Lung microvascular endothelial cell (primary cell): ENCODE measurements around the gene SGSM1. TPM values are rescaled to one million over a fixed set of nuclear protein-coding genes. Genes with fewer than 3 reads are reported as not detected.

Experiments used
- DNase-seq, 2 donors: peaks; one replicate each; pipeline versions ENCODE4 v3.0.0 to v3.0.0-alpha.2; 2010; ENCODE audit warnings: low read depth in 2 of 2
- total RNA-seq: library from RNA; depleted of rRNA; stranded (reverse); fragments of >200 nt; gene quantifications from 2 replicates; pipeline ENCODE4 v1.2.1, GENCODE V29; 2014

Gene SGSM1, protein sequence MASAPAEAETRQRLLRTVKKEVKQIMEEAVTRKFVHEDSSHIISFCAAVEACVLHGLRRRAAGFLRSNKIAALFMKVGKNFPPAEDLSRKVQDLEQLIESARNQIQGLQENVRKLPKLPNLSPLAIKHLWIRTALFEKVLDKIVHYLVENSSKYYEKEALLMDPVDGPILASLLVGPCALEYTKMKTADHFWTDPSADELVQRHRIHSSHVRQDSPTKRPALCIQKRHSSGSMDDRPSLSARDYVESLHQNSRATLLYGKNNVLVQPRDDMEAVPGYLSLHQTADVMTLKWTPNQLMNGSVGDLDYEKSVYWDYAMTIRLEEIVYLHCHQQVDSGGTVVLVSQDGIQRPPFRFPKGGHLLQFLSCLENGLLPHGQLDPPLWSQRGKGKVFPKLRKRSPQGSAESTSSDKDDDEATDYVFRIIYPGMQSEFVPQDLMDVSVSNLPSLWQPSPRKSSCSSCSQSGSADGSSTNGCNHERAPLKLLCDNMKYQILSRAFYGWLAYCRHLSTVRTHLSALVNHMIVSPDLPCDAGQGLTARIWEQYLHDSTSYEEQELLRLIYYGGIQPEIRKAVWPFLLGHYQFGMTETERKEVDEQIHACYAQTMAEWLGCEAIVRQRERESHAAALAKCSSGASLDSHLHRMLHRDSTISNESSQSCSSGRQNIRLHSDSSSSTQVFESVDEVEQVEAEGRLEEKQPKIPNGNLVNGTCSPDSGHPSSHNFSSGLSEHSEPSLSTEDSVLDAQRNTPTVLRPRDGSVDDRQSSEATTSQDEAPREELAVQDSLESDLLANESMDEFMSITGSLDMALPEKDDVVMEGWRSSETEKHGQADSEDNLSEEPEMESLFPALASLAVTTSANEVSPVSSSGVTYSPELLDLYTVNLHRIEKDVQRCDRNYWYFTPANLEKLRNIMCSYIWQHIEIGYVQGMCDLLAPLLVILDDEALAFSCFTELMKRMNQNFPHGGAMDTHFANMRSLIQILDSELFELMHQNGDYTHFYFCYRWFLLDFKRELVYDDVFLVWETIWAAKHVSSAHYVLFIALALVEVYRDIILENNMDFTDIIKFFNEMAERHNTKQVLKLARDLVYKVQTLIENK
- 1.5 and 4.2 TPM in 2 replicates for total RNA-seq

DNA sequence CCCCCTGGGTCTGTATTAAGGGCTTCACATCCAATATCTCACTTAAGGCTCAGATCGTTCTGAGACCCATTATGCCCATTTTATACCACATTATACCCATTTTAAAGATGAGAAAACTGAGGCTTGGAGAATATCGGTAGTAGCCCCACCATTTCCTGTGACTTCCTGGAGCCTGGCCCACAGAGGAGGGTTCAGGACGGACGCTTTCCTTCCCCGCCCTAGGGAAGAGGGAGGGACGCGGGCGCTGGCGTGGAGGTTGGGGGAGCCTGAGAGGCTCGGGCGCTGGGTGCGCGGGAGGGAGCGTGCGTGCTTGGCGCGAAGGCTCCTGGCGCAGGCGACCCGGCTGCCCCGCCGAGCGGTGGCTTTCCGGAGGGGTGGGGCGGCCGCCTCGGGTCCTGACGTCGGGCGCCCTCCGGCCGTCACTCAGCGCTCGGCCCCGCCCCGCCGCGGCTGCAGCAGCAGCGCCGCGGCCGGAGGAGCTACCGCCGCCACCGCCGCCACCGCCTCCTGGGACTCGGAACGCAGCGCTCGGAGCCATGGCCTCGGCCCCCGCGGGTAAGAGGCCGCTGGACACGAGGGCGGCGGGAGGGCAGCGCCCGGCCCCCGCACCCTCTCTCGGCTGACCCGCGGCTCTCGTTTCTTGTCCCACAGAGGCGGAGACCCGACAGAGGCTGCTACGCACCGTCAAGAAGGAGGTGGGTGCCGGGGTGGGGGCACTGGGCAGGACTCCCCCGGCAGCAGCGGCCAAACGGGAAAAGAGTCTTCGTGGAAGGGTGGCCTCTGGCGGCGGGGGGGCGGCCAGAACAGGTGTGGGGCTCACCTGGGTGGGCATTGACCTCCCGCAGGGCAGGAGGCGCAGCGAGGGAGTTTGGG lies at the start of gene SGSM1:
Gene SGSM1, plus strand, starts transcription at position 422 of the 873 bp plus-strand sequence. Its CDS starts 115 bp downstream, at position 537.
- peak; percentile 58 to 87 for DNase-seq

DNA sequence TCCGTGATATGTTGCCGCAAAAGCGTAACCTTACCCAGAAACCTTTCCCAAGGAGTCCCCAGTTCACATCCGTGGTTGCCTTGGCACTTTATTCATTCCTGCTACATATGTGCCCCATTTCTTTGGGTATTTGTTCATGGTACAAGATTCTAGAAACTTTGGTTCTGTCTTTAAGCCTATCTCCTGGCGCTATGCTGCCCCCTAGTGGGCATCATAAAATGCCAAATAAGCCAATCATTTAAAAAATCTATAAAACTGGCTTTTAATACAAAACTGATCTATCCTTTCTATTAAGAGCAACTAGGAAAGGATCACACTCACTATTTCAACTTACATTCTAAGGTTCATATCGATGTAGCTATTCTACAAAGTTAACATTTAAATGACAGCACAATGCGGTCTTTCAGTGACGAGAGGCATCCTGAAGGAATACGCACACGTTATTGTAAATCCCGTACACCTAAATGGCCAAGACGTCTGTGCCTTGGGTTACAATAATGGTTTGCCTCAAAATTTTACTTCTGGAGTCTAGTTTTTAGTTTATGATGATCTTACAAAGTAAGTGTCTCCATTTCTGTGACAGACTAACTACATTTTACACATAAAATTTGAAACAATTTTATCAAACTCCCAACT lies 47.7 kb upstream of the SGSM1 start:
- peak; percentile 64 to 77 for DNase-seq

DNA sequence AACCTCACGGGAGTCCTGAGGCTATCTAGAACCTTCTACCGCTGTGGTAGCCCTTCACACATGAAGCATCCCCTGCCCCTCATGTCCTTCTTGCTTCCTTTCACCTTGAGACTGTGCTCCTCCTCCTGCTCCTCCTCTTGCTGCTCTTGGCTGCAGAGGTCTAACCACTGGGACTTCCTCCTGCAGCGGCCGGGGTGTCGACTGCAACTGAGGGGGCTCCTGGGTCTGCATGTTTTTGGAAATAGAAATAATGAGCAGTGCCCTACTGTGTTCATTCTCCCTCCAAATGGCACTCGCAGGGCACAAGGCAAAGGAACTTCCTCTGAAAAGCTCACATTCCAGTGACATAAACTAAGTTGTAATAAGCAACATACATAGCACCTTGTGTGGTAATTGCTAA lies 46.2 kb upstream of the SGSM1 start:
- DNase-seq: no peak

DNA sequence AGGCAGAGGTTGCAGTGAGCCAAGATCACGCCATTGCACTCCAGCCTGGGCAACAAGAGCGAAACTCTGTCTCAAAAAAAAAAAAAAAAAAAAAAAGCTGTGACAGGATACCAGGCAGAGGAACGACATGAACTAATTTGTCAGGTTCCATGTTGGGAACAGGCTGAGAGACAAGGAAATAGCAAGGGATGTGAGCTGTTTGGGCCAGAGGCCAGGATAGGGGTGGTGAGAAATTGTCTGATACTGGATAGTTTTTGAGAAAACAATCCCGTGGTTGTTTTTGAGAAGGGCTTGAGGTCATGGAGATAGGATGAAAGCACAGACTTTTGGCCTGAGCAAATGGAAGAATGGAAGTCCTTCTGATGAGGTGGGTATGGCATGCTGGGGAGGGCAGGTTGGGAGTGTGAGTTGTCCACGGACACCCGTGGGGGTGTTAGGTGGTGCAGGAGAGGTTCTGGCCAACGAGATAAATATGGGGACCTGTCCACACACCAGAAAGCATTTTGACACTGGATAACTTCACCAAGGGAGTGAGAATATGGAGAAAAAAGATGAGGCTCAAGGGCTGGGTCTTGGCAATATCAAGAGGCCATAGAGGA lies 45.2 kb upstream of the SGSM1 start:
- peak; percentile 52 to 78 for DNase-seq

DNA sequence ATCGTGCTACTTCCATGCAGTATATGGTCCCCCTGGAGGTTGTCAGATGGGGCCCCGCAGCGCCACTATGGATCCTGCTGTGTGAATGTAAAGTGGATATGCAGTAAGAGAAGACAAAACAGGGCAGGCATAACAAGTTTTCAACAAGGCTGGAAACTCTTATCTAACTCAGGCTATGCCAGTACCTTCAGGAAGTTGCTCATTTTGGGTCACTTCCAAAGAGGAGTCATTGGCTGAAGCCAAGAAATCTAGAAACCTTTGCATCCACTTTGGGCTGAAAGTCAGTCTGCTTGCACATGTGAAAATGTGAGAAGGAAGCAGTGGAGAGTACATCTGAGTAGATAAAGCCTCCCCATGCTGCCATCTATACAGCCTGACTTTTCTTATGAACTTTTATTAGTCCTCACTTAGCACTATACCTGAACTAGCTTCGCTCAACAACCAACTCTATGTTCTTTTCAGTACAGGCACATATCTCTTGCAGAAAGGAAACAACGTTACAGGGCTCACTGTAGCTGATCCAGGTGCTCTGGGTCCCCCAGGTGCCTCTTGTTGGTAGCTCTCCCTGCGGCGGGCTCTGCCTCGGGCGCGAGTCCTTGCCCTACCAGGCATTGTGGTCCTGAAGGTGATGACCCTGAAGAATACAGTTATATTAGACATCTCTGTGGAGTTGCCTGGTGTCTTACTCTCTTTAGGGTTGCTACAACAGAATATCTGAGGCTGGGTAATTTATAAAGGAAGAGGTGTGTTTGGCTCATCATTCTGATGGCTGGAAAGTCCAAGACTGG lies 43.9 kb upstream of the SGSM1 start:
- peak in 1 of 2 donors; percentile 69 for DNase-seq

DNA sequence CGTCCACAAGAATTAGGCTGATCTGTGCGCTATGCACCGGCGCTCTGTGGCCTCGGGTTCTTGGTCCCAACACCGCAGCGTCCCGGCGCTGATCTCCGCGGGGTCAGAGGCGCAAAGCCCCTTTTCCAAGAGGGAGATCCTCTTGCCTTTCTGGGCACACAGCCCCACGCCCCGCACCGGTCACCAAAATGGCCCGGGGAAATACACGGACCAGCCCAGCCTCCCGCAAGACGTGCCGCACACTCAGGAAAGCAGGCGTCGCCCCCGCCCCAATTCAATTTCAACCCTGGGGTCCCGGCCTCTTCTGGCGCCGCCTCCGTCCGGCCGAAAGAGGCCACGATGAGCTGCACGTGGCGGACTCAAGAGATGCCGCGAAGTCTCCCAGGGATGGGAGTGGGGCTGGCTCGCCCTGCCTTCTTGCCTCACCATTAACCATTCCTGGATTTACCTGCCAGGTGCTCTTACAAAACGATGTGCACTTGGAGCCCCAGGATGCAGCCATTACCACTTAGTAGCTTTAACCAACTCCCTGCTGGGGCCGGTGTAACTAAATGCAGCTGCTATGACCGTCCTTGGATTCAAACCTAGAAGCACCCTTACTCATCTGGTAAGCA lies 42.0 kb upstream of the SGSM1 start:
- DNase-seq: no peak

DNA sequence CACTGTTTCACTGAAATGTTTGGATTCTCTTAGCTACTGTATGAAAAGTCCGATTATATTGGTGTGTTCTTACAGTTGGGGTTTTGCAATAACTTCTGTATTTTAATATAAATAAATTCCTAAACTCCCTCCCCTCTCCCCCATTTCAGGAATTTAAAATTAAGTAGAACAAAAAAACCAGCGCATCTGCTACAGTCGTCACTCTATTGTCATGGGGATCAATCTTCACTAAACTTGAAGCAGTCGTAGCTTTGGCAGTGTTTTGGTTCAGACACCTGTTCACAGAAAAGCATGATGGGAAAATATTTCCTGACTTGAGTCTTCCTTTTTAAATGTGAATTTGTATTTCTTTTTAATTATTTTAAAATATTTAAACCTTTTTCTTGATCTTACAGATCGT lies 40.8 kb upstream of the SGSM1 start:
- DNase-seq: no peak

DNA sequence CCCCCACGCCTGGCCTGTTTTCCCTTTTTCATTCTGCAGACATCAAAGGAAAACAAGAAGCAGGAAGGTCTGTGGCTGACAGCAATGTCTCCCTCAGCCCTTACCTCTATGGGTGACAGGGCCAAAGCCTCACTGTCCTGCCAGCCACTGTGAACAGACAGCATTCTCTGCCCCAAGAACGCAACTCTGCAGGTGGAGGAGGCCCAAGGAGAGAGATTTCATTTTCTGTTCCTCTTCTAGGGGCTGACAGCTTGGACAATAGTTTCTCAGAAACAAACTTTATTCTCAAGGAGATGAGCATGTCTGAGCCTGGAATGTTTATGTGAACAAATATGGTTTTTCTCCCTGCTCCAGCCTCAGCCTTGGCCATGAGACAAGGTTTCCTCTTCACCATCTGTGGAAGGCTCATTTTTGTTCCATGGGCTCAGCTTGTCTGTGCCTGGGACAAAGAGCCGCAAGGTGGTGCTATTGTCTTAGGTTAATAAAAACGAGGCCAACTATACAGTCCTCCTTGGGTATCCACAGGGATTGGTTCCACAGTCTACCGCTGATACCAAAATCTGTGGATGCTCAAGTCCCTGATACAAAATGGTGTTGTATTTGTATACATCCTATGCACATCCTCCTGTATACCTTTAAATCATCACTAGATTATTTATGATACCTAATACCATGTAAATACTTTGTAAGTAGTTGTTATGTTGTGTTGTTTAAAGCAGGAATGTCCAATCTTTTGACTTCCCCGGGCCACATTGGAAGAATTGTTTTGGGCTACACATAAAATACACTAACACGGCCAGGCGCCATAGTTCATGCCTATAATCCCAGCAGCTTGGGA lies 37.3 kb upstream of the SGSM1 start:
- DNase-seq: peak; percentile 42 to 78

DNA sequence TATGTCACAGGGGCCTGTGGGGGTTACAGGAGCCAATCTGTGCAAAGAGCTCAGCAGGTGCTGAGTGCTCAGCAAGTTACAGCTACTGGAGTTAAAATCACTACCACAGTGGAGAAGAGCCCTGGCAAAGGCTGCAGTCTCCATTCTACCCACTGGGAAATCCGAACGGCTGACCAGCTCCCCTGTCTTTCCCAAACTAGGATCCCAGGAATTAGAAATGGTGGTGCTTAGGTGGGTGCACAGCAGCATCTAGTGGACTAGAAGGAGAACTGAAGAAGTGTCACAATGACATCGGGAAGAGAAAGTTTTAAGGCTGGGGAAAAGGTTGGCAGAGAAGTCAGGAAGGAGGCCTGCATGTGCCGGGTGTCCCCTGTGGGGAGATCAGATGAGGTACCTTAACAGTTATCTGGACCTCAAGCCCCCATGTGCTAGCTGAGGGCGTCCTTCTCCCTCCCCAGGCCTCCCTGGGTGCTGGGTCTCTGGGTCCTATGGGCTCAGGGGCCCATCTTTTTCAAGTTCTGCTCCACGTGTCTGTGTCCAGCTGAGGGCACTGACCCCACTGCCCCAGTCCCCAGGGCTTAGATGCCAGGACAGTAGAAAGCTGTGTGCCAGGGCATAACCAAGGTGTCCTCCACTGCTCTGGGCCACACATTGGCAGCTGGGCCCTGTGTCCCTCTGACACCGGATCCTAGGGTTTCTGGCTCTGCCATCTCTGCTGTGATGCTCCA lies 33.4 kb upstream of the SGSM1 start:
- peak; percentile 56 to 74 for DNase-seq

DNA sequence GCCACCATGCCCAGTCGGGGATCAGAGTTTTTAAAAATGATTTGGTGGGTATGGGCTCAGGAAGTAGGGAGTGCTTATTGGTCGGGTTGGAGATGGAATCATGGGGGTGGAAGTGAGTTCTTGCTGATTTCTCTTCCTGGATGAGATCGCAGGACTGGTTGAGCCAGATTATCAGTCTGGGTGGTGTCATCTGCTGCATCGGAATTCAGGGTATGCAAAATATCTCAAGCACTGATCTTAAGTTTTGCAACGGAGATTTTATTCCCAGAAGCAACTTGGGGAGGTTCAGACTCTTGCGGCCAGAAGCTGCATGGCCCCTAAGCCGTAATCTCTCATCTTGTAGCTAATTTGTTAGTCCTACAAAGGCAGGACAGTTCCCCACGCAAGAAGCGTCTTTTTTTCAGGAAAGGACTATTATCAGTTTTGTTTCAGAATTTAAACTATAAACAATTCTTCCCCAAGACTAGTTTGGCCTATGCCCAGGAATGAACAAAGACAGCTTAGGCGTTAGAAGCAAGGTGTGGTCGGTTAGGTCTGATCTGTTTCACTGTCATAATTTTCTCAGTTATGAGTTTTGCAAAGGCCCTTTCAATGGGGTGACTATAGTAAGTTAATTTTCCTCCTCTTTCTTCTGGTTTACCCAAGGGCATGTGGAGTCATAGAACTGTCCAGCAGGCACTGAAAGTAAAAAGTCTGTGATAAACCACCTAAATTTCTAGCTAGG lies 30.1 kb upstream of the SGSM1 start:
- DNase-seq: no peak

DNA sequence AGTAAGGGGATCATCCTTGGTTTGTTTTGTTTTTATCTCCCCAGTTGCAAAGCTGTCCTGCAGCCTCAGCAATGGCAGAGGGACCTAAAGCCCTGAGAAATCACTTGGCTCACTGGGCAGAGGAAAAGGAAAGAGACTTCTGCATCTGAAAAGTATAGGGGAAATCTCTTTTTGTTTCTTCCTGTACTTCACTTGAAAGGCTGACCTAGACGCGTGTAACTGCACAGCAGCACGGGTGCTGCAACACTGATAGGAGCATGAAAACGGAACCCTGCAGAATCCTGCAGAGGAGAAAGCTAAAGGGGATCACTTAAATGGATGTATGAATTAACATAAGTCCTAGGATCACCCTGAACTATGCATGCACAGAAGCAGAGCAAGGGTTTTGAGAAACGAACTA lies 29.5 kb upstream of the SGSM1 start:
- DNase-seq: no peak

DNA sequence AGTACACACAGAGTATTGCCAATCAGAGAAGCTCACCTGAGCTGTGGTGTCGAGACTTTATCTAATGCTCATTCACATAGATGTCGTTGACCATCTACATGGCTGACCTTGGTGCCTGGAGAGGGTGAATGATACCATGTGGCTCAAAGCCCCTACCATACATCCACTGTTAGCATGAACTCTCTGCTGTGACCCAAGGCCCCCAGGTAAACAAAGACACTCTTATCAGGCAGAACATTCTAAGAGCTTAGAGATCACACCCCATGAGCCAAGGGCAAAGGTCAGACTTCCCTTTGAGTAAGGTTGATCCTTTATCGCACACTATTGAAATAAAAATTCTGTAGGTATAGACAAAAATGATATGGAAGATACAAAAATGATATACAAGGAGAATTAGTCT lies 16.5 kb upstream of the SGSM1 start:
- no peak for DNase-seq

DNA sequence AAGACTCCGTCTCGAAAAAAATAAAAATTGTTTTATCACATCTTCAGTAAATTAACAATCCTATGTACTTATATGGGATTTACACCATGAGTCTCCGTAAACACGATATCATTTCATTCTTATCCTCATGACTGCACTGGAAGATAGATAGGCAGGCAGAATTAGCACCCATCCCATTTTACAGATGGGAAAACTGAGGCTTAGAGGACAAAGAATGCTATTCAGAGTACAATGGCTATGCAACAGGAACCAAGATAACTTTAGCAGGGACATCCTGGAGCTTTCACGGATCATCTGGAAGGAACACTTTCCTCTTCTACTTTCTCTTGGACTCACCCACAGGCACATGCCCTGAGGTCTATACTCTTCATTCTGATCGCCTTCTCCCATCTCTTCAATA lies 14.6 kb upstream of the SGSM1 start:
- DNase-seq: no peak

DNA sequence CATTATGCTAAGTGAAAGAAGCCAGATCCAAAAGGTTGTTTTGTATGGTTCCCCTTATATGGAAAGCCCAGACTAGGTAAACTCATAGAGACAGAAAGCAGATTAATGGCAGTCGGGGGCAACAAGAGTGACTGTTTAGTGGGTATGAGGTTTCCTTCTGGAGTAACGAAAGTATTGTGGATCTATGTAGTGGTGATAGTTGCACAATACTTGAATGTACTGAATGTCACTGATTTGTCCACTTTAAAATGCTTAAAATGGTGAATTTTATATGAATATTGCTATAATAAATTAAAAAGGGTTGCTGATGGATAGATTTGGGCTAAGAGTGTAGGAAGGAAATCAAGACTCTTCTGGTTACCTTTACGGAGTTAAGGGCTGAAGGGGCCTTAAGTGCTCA lies 10.0 kb upstream of the SGSM1 start:
- no peak for DNase-seq

DNA sequence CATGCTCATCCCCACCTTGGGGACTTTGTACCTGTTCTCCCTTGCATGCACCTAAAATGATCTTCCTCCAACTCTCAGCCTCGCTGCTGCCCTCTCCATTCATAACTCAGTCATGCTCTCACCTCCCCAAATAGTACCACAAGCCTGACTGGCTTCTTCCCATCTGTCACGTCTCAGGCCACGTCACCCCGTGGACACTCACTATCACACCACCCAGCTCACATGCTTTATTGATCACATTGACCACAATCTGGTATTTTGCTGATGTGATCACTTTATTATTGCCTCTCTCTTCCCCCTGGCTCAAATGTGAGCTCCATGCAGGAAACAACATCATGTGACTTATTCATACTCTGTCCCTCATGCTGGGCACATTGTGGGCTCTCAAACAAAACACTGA lies 9.2 kb upstream of the SGSM1 start:
- no peak for DNase-seq

DNA sequence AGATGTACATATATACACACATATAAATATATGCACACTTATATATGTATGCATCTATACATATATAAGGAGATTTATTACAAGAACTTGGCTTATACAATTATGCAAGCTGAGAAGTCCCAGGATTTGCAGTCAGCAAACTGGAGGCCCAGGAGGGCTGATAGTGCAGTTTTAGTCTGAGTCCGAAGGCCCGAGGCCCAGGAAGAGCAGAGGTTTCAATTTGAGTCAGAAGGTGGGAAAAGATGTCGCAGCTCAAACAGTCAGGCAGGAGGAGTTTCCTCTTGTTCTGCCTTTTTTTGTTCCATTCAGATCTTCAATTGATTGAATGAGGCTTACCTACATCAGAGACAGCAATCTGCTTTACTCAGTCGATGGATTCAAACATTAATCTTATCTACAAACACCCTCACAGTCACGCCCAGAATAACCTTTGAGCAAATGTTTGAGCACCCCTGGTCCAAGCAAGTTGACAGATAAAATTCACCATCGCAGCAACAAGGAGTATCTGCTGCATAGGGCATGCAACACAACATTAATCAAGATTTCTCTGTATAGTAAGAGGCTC lies 4.0 kb upstream of the SGSM1 start:
- no peak for DNase-seq
